HCT116 (cell line): ENCODE data around the gene CYP27A1. TPM values are rescaled to one million over a fixed set of nuclear protein-coding genes. Genes with fewer than 3 reads are reported as not detected.

Source experiments
- ATAC-seq: fragments of 200-7000 bp; cut with Tn5 transposase; 2 replicates; pipeline ENCODE4 v1.9.1; 2020; ENCODE audit warnings: mild to moderate bottlenecking, moderate library complexity
- Bru-seq: library from RNA; stranded (reverse); fragments of 400-500 nt; gene quantifications from one replicate; lab custom pipeline; 2021; lab: Mats Ljungman, UMichigan
- BruChase-seq, 2 experiments: library from RNA; stranded (reverse); fragments of 400-500 nt; gene quantifications; one replicate each; lab custom pipeline; 2021; lab: Mats Ljungman, UMichigan
- BruUV-seq: library from RNA; stranded (reverse); fragments of 400-500 nt; replicated peaks from 2 replicates; lab custom pipeline; 2021; lab: Mats Ljungman, UMichigan
- CTCF ChIA-PET: fragments of 300-600 bp; sonication (Branson Sonifier 250); formaldehyde crosslinking; loops from one replicate; lab custom pipeline; 2021; ENCODE audit warnings: antibody characterized with exemption; lab: Charles Lee
- POLR2A ChIA-PET: fragments of 300-600, 350-600 bp; sonication (Branson Sonifier 250); formaldehyde crosslinking; loops from one replicate; lab custom pipeline; 2021; ENCODE audit warnings: antibody characterized with exemption; lab: Charles Lee
- RAD21 ChIA-PET, 2 experiments: fragments of 300-600 bp; sonication (Branson Sonifier 250); formaldehyde crosslinking; loops; one replicate each; lab custom pipeline; 2023; ENCODE audit warnings: low total read pairs in 2 of 2; ENCODE audit not compliant: uncharacterized antibody in 2 of 2, unreplicated experiment in 2 of 2, low non-redundant PET in 1 of 2; lab: Charles Lee
- DNase-seq: peaks from one replicate; pipeline ENCODE4 v3.0.0-alpha.2; 2010; ENCODE audit warnings: low read depth, low spot score
- H2AFZ ChIP-seq: fragments of 200-600 bp; shearing (Covaris generic), sonication (generic); 2 replicates; pipeline ENCODE4 v1.6.1; 2017; ENCODE audit warnings: low read depth, mixed run types, mixed read lengths, antibody characterized with exemption, low read length; ENCODE audit not compliant: poor library complexity, severe bottlenecking
- H3K27ac ChIP-seq: 2 replicates; pipeline ENCODE4 v1.5.1; 2012; ENCODE audit warnings: low read depth, low read length
- H3K27me3 ChIP-seq: fragments of 200-600 bp; sonication (generic); 2 replicates; pipeline ENCODE4 v1.6.1; 2016; ENCODE audit warnings: mixed run types, low read length, mixed read lengths; ENCODE audit not compliant: insufficient read depth
- H3K36me3 ChIP-seq, 2 experiments: fragments of 200-500 bp in 1 of 2; fragments of 200-600 bp in 1 of 2; sonication (Bioruptor generic) in 1 of 2; sonication (generic) in 1 of 2; 2 replicates each; pipeline versions ENCODE4 v1.5.1 to v1.6.1; 2014 to 2016; ENCODE audit warnings: low read length in 2 of 2, inconsistent platforms in 1 of 2, mixed read lengths in 1 of 2, mixed run types in 1 of 2; ENCODE audit not compliant: insufficient read depth in 2 of 2, control insufficient read depth in 1 of 2
- H3K4me1 ChIP-seq, 2 experiments: fragments of 200-600 bp in 1 of 2; sonication (generic) in 1 of 2; 2 replicates each; pipeline versions ENCODE4 v1.5.1 to v1.6.1; 2012 to 2017; ENCODE audit warnings: low read length in 2 of 2, inconsistent platforms in 1 of 2, mild to moderate bottlenecking in 1 of 2, mixed read lengths in 1 of 2, mixed run types in 1 of 2, moderate library complexity in 1 of 2; ENCODE audit not compliant: insufficient read depth in 2 of 2, control insufficient read depth in 1 of 2
- H3K4me2 ChIP-seq: fragments of 200-600 bp; sonication (generic); 2 replicates; pipeline ENCODE4 v1.6.1; 2017; ENCODE audit warnings: mixed run types, low read length, mixed read lengths
- H3K4me3 ChIP-seq, 2 experiments: fragments of 200-600 bp in 1 of 2; sonication (generic) in 1 of 2; replicated peaks in 1 of 2; 2 replicates each; pipeline ENCODE4 v1.5.1; 2011 to 2016; ENCODE audit warnings: low read length in 2 of 2, control low read depth in 1 of 2, low read depth in 1 of 2, mild to moderate bottlenecking in 1 of 2, mixed read lengths in 1 of 2, mixed run types in 1 of 2
- H3K79me2 ChIP-seq: fragments of 200-600 bp; sonication (generic); 2 replicates; pipeline ENCODE4 v1.6.1; 2017; ENCODE audit warnings: mild to moderate bottlenecking, mixed run types, low read length, moderate library complexity, mixed read lengths; ENCODE audit not compliant: insufficient read depth
- H3K9ac ChIP-seq: fragments of 200-600 bp; sonication (generic); 2 replicates; pipeline ENCODE4 v1.6.1; 2016; ENCODE audit warnings: low read length, mixed read lengths
- H3K9me2 ChIP-seq: fragments of 200-600 bp; sonication (generic), shearing (Covaris generic); 2 replicates; pipeline ENCODE4 v1.6.1; 2017; ENCODE audit warnings: mixed run types, mild to moderate bottlenecking, moderate library complexity; ENCODE audit not compliant: insufficient read depth
- H3K9me3 ChIP-seq, 2 experiments: fragments of 200-500 bp in 1 of 2; fragments of 200-600 bp in 1 of 2; sonication (Bioruptor generic) in 1 of 2; sonication (generic) in 1 of 2; 2 replicates each; pipeline ENCODE4 v1.6.1; 2014 to 2017; ENCODE audit warnings: low read length in 2 of 2, mixed read lengths in 2 of 2, inconsistent platforms in 1 of 2, low read depth in 1 of 2, mild to moderate bottlenecking in 1 of 2, mixed run types in 1 of 2, moderate library complexity in 1 of 2; ENCODE audit not compliant: control insufficient read depth in 1 of 2, insufficient read depth in 1 of 2
- H4K20me1 ChIP-seq: fragments of 200-600 bp; sonication (generic), shearing (Covaris generic); 2 replicates; pipeline ENCODE4 v1.6.1; 2017; ENCODE audit warnings: mixed run types, mild to moderate bottlenecking, moderate library complexity; ENCODE audit not compliant: insufficient read depth
- ATF3 ChIP-seq: IDR thresholded peaks from 2 replicates; pipeline ENCODE4 v1.6.1; 2012
- CBX3 ChIP-seq: IDR thresholded peaks from 2 replicates; pipeline ENCODE4 v1.6.1; 2012; ENCODE audit warnings: low read depth
- EGR1 ChIP-seq: IDR thresholded peaks from 2 replicates; pipeline ENCODE4 v1.6.1; 2012; ENCODE audit warnings: low read depth
- JUND ChIP-seq: IDR thresholded peaks from 2 replicates; pipeline ENCODE4 v1.6.1; 2012
- POLR2A ChIP-seq: IDR thresholded peaks from 2 replicates; pipeline ENCODE4 v1.7.0; 2011; ENCODE audit warnings: borderline replicate concordance; ENCODE audit not compliant: insufficient read depth, insufficient read length; ENCODE audit errors: extremely low read depth
- RAD21 ChIP-seq: IDR thresholded peaks from 2 replicates; pipeline ENCODE4 v1.6.1; 2012; ENCODE audit warnings: low read depth, mild to moderate bottlenecking
- SIN3A ChIP-seq: IDR thresholded peaks from 2 replicates; pipeline ENCODE4 v1.6.1; 2012; ENCODE audit warnings: low read depth
- SP1 ChIP-seq: IDR thresholded peaks from 2 replicates; pipeline ENCODE4 v1.6.1; 2012; ENCODE audit warnings: low read depth
- TCF7L2 ChIP-seq: IDR thresholded peaks from 2 replicates; pipeline ENCODE4 v1.7.0; 2011; ENCODE audit warnings: borderline replicate concordance, inconsistent platforms; ENCODE audit not compliant: insufficient read depth, insufficient read length; ENCODE audit errors: extremely low read depth
- ZFX ChIP-seq: fragments of 450-650 bp; IDR thresholded peaks from 2 replicates; pipeline ENCODE4 v1.6.1; 2017
- ZNF274 ChIP-seq: fragments of 200-500 bp; sonication (Bioruptor generic); IDR thresholded peaks from 2 replicates; pipeline ENCODE4 v1.6.1; 2014; ENCODE audit warnings: mild to moderate bottlenecking, low read depth, low read length, inconsistent platforms
- intact Hi-C: fragments of 100-400 bp; cut with micrococcal nuclease; formaldehyde crosslinking; loops from 2 replicates; pipeline ENCODE4 v1.10.0; 2022
- long read RNA-seq: library from polyadenylated mRNA; unstranded; transcript quantifications from one replicate; pipeline ENCODE4 v2.0.0, GENCODE V29; 2021; ENCODE audit not compliant: unreplicated experiment
- polyA plus RNA-seq: library from polyadenylated mRNA; unstranded; fragments of >200 nt; gene quantifications from 2 replicates; pipeline ENCODE4 v1.2.1, GENCODE V29; 2012; ENCODE audit warnings: missing spikeins
- total RNA-seq: library from RNA; stranded (reverse); gene quantifications from one replicate; pipeline ENCODE4 v1.2.1, GENCODE V29; 2021; ENCODE audit not compliant: unreplicated experiment
- TF ChIP-seq, protein P1 (sequence below), 3 experiments: fragments of 200-600 bp in 1 of 3; sonication (generic) in 1 of 3; IDR thresholded peaks in 2 of 3; conservative IDR thresholded peaks in 1 of 3; 2 replicates each; pipeline ENCODE4 v1.5.1; 2012 to 2017; ENCODE audit warnings: low read depth in 2 of 3, low read length in 2 of 3, antibody characterized with exemption in 1 of 3, borderline replicate concordance in 1 of 3, control low read depth in 1 of 3, mild to moderate bottlenecking in 1 of 3, mixed read lengths in 1 of 3, mixed run types in 1 of 3, moderate library complexity in 1 of 3; ENCODE audit not compliant: insufficient read depth in 1 of 3

Gene CYP27A1
- total RNA-seq (1.6 TPM), Bru-seq, nascent RNA (percentile 39 among the genes with signal in this experiment), BruChase-seq, experiment 1, labeled RNA remaining after a 6-hour chase (percentile 68 among the genes with signal in this experiment), BruChase-seq, experiment 2, labeled RNA remaining after a 2-hour chase (percentile 54 among the genes with signal in this experiment)
- polyA plus RNA-seq, result 0.38 and 0.84 TPM in 2 replicates
- long read RNA-seq, result 0 reads

DNA sequence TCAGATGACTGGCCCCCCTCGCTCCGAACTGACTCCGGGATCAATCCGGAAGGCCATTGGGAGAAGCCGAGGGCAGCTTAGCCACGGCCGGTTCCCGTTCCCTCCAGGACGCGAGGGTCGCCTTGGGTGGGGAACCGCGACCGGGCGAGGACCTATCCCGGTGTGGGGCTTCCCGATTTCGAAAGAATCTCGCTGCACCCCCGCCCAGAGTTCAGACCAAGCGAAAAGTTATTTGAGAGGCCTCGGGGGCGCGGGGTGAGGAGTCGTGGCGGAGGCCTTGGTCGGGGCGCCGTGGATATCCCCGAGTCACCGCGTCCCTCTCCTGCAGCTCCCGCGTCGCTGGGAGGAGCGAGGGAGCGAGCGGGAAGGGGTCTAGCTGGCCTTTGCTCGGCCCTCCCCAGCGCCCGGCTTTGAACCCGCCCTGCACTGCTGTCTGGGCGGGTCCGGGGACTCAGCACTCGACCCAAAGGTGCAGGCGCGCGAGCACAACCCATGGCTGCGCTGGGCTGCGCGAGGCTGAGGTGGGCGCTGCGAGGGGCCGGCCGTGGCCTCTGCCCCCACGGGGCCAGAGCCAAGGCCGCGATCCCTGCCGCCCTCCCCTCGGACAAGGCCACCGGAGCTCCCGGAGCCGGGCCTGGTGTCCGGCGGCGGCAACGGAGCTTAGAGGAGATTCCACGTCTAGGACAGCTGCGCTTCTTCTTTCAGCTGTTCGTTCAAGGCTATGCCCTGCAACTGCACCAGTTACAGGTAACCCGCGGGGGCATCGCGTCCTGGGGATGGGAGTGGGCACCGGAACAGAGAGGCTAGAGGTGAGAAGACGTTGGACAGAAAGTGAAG is at the start of gene CYP27A1:
Gene CYP27A1 (plus strand): TSS at position 457 of the 837 bp plus-strand sequence. CDS start 36 bp downstream, at position 493.
- Histone ChIP-seq H3K9ac (no peak within 1 kb of the TSS), H3K79me2 (no peaks in the 10 kb centered on the region), H3K4me3 (no peak within 1 kb of the TSS), H3K4me1 (peaks cover 0 to 5% of the 10 kb centered on the region in 2 experiments; a peak in 2 of 4 replicates), H2AFZ (no peak within 1 kb of the TSS), H3K36me3 (no peaks in the 10 kb centered on the region), H4K20me1 (no peaks in the 10 kb centered on the region), H3K4me2 (no peak within 1 kb of the TSS), H3K9me2 (no peaks in the 10 kb centered on the region), H3K27ac (no peak within 1 kb of the TSS), H3K27me3 (no peaks in the 10 kb centered on the region), H3K9me3 (peaks cover 0 to 8% of the 10 kb centered on the region in 2 experiments; a peak in 2 of 4 replicates)
- ChIA-PET POLR2A (no interaction called here), RAD21 (no interaction called here), CTCF (no interaction called here)
- no peak for ATAC-seq
- TF ChIP-seq CBX3, result no peak
- TF ChIP-seq RAD21, result no peak
- TF ChIP-seq ZNF274, result no peak
- TF ChIP-seq SIN3A, result no peak
- BruUV-seq, result no TSS peak
- intact Hi-C loops, result no loop called here
- DNase-seq, result no peak

DNA sequence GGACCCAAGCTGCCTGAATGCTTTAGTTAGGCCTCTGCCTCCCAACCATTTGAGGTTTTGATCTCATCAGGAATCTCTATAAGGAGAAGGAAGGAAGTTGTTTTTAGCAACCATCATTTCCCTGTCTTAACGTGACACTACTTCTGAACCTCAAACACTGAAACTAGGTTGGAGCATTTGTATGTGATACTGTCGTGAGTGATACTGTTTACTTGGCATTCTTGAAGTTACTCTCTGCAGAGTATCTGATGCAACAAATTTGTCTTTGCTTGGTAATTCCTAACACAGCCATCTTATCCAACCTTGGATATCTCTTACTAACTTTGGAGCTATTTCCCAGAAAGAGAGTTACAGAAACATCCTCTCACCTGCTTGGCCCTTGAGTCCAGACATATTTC is 49.2 kb upstream of the CYP27A1 start:
- no peak overlapping the region for H3K4me2 ChIP-seq
- H3K4me3 ChIP-seq, result no peak overlapping the region
- peaks cover 4% of the 10 kb centered on the region; the same call in 1 of the 2 replicates for H4K20me1 ChIP-seq
- RAD21 ChIA-PET, result no interaction called here
- CTCF ChIA-PET, result no interaction called here
- peaks cover 86% of the 10 kb centered on the region for H3K79me2 ChIP-seq
- no TSS peak for BruUV-seq
- intact Hi-C loops, result no loop called here
- peaks cover 4 to 6% of the 10 kb centered on the region in 2 experiments; a peak in 3 of 4 replicates for H3K36me3 ChIP-seq
- no peak overlapping the region for H3K27ac ChIP-seq
- H3K9ac ChIP-seq, result no peak overlapping the region
- H3K9me2 ChIP-seq, result no peaks in the 10 kb centered on the region
- H3K4me1 ChIP-seq, result peaks cover 17 to 29% of the 10 kb centered on the region in 2 experiments
- POLR2A ChIA-PET, result no interaction called here
- DNase-seq (no peak), ATAC-seq (no peak)
- H3K27me3 ChIP-seq, result no peaks in the 10 kb centered on the region
- H3K9me3 ChIP-seq, result no peaks in the 10 kb centered on the region
- no peak overlapping the region for H2AFZ ChIP-seq
- TF ChIP-seq ATF3, result no peak
- no peak for TF ChIP-seq SIN3A
- TF ChIP-seq SP1, result no peak
- no peak for TF ChIP-seq ZNF274
- TF ChIP-seq TCF7L2, result no peak
- no peak for TF ChIP-seq ZFX
- TF ChIP-seq POLR2A, result no peak
- TF ChIP-seq JUND, result no peak
- TF ChIP-seq RAD21, result no peak
- TF ChIP-seq, protein P1, sequence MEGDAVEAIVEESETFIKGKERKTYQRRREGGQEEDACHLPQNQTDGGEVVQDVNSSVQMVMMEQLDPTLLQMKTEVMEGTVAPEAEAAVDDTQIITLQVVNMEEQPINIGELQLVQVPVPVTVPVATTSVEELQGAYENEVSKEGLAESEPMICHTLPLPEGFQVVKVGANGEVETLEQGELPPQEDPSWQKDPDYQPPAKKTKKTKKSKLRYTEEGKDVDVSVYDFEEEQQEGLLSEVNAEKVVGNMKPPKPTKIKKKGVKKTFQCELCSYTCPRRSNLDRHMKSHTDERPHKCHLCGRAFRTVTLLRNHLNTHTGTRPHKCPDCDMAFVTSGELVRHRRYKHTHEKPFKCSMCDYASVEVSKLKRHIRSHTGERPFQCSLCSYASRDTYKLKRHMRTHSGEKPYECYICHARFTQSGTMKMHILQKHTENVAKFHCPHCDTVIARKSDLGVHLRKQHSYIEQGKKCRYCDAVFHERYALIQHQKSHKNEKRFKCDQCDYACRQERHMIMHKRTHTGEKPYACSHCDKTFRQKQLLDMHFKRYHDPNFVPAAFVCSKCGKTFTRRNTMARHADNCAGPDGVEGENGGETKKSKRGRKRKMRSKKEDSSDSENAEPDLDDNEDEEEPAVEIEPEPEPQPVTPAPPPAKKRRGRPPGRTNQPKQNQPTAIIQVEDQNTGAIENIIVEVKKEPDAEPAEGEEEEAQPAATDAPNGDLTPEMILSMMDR (IDR thresholded peaks at IDR 0.05 in 2 of 3, conservative IDR thresholded peaks at IDR 0.05 in 1 of 3; ENCODE audit: borderline replicate concordance in 1 of 3, insufficient read depth in 1 of 3, low read depth in 2 of 3, low read length in 2 of 3), result no peak
- TF ChIP-seq EGR1, result no peak
